HG03045 (cell line): ENCODE results near the gene MZT1.

Experiments used
- ATAC-seq: cut with Tn5 transposase; IDR thresholded peaks from one replicate; pipeline ENCODE4 v1.9.1; 2021; ENCODE audit warnings: mild to moderate bottlenecking, moderate library complexity; ENCODE audit not compliant: unreplicated experiment

The MZT1 gene

DNA sequence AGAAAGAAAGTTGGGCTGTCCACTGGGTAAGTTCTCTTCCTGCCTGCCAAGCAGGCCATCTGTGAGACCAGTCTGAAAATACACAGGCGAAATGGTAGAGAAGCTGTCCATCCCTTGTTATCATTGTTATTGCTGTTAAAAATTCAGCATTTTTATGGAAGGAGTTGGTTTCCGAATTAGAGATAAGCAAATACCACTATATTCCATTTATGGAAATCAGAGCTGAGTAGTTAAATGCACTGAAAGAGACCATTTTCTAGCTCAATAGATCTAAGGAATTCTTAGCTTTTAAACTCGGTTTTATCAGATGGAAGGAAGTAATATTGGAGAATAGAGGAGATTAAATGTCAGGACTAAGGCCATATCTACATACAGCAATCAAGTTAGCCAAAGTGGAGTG lies 40.7 kb downstream of the MZT1 start:
- no peak for ATAC-seq

DNA sequence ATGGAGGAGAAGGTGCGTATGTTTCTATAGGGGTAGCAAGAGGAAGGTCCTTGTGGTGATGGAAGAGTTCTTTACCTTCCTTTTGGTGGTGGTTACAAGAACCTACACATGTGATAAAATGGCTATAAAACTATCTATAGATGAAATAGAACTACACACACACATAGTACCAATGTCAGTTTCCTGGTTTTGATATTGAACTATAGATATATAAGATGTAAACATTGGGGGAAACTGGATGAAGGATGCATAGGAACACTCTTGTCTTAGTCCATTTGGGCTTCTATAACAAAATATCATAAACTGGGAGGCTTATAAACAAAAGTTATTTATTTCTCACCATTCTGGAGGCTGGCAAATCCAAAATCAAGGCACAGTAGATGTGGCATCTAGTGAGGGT lies 47.1 kb downstream of the MZT1 start:
- ATAC-seq: no peak

- ATAC-seq: no peak
Observed at GRCh38 chr13:72678312-72678711, 49.1 kb downstream of the MZT1 start.

GRCh38 chr13:72677431-72677830 lies 50.0 kb downstream of the MZT1 start:
- no peak for ATAC-seq

GRCh38 chr13:72666391-72666790 lies 61.0 kb downstream of the MZT1 start:
- ATAC-seq: no peak

DNA sequence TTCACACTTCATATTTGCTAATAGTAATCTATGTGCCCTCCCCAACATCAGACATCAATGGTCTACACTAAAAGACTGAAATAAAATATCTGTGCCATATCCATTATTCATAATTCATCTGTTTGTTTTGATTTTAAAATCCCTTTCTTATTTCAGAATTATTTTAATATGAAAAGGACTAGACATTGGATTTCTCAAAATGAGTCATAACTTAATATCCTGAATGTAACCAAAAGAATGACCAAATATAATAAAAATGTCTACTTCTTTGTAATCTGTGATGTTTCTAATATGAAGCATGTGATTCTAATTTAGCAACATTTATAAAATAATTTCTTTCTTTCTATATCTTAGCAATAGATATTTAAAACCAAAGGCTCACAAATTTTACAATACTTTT lies 64.9 kb downstream of the MZT1 start:
- ATAC-seq: no peak
